Coronary artery (tissue), 2 donors: ENCODE data around the gene ATF5.
A peak's percentile ranks its signal among the peaks of the same experiment; 100 is the strongest.

Experiments
- DNase-seq: peaks from one replicate; pipeline ENCODE4 v3.0.0-alpha.2; 2017; ENCODE audit warnings: low spot score
- H3K27ac ChIP-seq, 2 donors: fragments of 200-600 bp; sonication (generic); one replicate each; pipeline ENCODE4 v1.5.1; 2016 to 2019
- H3K4me3 ChIP-seq: fragments of 200-600 bp; sonication (generic); 2 replicates; pipeline ENCODE4 v1.5.1; 2016; ENCODE audit warnings: mild to moderate bottlenecking, moderate library complexity
- TF ChIP-seq, protein P1 (sequence below): fragments of 200-600 bp; sonication (generic); IDR thresholded peaks from one replicate; pipeline ENCODE4 v1.5.1; 2019; ENCODE audit warnings: antibody characterized with exemption

Gene ATF5

DNA sequence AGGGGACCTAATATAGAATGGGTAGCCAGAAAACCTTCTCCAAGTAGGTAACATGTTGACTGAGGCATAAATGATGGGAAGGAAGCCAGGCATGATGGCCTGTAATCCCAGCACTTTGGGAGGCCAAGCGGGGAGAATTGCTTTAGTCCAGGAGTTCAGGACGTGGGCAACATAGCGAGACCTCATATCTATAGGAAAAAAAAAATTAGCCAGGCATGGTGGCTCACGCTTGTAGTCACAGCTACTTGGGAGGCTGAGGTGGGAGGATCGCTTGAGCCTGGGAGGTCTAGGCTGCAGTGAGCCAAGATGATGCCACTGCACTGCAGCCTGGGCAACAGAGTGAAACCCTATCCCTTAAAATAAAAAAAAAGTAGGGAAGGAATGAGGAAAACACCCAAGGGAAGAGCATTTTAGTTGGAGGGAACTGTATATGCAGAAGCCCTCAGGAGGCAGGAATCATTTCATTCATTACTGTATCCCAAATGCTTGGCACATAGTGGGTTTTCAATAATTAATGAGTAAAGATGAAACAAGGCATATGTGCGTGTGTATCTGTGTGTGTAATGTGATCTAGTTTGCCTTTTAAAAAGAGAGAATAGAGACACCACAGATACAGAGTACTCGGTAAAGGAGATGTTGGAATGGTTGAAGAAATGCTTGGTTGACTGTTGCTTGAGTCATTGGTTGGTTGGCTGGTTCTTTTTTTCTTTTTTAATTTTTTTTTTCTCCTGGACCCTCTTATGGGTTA lies 2.5 kb downstream of the ATF5 start:
- H3K4me3 ChIP-seq = no peak overlapping the region
- no peak overlapping the region for H3K27ac ChIP-seq
- TF ChIP-seq, protein P1, sequence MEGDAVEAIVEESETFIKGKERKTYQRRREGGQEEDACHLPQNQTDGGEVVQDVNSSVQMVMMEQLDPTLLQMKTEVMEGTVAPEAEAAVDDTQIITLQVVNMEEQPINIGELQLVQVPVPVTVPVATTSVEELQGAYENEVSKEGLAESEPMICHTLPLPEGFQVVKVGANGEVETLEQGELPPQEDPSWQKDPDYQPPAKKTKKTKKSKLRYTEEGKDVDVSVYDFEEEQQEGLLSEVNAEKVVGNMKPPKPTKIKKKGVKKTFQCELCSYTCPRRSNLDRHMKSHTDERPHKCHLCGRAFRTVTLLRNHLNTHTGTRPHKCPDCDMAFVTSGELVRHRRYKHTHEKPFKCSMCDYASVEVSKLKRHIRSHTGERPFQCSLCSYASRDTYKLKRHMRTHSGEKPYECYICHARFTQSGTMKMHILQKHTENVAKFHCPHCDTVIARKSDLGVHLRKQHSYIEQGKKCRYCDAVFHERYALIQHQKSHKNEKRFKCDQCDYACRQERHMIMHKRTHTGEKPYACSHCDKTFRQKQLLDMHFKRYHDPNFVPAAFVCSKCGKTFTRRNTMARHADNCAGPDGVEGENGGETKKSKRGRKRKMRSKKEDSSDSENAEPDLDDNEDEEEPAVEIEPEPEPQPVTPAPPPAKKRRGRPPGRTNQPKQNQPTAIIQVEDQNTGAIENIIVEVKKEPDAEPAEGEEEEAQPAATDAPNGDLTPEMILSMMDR = no peak
- no peak for DNase-seq

DNA sequence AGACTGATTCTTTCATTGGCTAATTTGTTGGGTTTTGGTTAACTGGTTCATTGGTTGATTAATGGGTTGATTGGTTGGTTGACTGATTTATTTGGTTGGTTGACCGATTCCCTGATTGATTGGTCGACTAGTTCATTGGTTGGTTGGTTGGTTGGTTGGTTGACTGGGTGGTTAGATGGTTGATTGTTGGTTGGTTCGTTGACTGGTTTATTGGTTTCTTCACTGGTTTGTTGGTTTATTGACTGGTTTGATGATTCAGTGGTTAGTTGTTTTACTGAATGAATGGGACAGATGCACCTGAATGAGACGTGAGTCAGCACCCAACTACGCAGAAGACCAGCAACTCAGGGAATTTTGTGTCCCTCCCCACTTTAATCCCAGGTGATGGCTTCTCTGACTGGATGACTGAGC lies 3.0 kb downstream of the ATF5 start:
- TF ChIP-seq, protein P1 = no peak
- Histone ChIP-seq H3K4me3 (no peak overlapping the region), H3K27ac (no peak overlapping the region)
- DNase-seq = no peak

DNA sequence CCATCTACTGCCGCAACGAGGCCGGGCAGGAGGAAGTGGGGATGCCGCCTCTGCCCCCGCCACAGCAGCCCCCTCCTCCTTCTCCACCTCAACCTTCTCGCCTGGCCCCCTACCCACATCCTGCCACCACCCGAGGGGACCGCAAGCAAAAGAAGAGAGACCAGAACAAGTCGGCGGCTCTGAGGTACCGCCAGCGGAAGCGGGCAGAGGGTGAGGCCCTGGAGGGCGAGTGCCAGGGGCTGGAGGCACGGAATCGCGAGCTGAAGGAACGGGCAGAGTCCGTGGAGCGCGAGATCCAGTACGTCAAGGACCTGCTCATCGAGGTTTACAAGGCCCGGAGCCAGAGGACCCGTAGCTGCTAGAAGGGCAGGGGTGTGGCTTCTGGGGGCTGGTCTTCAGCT lies 3.7 kb downstream of the ATF5 start:
- TF ChIP-seq, protein P1 = no peak
- DNase-seq = no peak
- no peak overlapping the region for H3K27ac ChIP-seq
- H3K4me3 ChIP-seq = no peak overlapping the region

DNA sequence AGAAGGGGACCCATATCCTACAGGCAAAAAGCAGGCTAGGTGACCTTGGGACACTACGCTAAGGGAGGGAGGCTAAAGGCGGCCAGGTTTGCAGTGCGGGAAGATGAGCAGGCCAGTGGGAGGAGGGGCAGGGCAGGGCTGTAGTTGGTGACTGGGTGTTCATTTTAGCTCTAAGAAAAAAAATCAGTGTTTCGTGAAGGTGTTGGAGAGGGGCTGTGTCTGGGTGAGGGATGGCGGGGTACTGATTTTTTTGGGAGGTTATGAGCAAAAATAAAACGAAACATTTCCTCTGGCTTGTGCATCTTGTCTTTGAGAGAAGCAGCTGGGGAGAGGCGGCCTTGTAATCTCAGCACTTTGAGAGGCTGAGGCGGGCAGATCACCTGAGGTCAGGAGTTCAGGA lies 4.6 kb downstream of the ATF5 start:
- DNase-seq = no peak
- H3K27ac ChIP-seq = no peak overlapping the region
- TF ChIP-seq, protein P1 = no peak

DNA sequence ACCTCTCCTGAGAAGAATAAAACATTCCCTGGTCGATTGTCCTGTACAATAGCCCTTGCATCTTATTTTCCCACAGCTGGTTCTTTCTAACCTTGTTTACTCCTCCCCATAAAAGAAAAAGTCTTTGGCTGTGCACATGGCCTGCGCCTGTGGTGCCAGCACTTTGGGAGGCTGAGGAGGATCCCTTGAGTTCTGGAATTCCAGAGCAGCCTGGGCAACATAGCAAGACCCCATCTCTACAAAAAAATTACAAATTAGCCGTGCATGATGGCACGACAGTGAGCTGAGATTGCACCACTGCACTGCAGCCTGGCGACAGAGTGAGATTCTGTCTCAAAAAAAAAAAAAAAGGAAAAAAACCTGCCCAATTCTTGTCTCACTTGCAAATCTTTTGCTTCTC lies 7.5 kb downstream of the ATF5 start:
- Histone ChIP-seq H3K27ac (no peak overlapping the region), H3K4me3 (no peak overlapping the region)
- no peak for DNase-seq

More for the DNA sequence above, 4.6 kb downstream of the ATF5 start:
- no peak overlapping the region for H3K4me3 ChIP-seq

DNA sequence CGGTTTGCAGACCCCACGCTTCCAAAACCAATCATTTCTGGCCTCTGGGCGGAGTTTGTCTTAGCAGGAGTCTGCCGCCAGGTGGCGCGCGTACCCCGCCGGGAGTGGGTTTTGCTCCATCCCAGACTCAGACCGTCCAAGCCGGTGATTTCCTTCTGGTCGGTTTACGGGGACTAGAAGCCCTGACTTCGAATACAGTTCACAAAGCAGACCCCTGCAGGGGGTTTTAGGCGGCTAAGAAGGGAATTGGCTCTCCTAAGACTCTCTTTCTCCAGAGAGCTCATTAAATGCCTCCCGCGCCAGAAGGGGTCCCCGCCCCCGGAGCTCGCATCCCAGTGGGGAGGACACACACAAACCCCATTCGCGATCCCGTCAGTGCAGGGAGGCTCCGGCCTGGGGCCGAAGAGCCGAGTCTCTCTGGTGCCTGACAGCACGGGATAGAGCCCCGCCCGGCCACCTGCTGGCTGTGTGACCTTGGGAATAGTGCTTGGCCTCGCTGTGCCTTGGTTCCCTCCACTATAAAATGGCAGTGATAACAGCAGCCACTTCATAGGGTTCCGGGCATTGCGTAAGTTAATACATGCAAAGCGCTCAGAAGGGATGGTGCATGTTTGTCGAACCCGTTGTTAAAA lies 8.9 kb downstream of the ATF5 start:
- peak overlapping the region; percentile 57 for H3K4me3 ChIP-seq

More for the DNA sequence above, 7.5 kb downstream of the ATF5 start:
- TF ChIP-seq, protein P1 = no peak

More for the DNA sequence above, 8.9 kb downstream of the ATF5 start:
- H3K27ac ChIP-seq = no peak overlapping the region
- DNase-seq = peak; percentile 83
- TF ChIP-seq, protein P1 = peak; percentile 97
